PC-9 (cell line): ENCODE data around the gene MC2R. TPM values are rescaled to one million over a fixed set of nuclear protein-coding genes. Genes with fewer than 3 reads are reported as not detected.

Source experiments
- BruUV-seq: library from RNA; stranded (reverse); fragments of 400-500 nt; replicated peaks from 2 replicates; lab custom pipeline; 2021; lab: Mats Ljungman, UMichigan
- CTCF ChIA-PET: fragments of 300-600 bp; sonication (Branson Sonifier 250); formaldehyde crosslinking; loops from one replicate; lab custom pipeline; 2022; ENCODE audit warnings: antibody characterized with exemption; lab: Charles Lee
- POLR2A ChIA-PET: fragments of 300-600 bp; sonication (Branson Sonifier 250); formaldehyde crosslinking; loops from one replicate; lab custom pipeline; 2022; ENCODE audit warnings: antibody characterized with exemption; ENCODE audit not compliant: unreplicated experiment; lab: Charles Lee
- DNase-seq, 2 experiments: peaks; one replicate each; pipeline versions ENCODE4 v3.0.0 to v3.0.0-alpha.2; 2015 to 2022; ENCODE audit warnings: mixed read lengths in 1 of 2
- H2AFZ ChIP-seq: fragments of 200-600 bp; sonication (generic); 2 replicates; pipeline ENCODE4 v1.8.1; 2017; ENCODE audit warnings: antibody characterized with exemption
- H3F3A ChIP-seq: fragments of 200-600 bp; sonication (generic); 2 replicates; pipeline ENCODE4 v1.8.1; 2017; ENCODE audit warnings: antibody characterized with exemption, mild to moderate bottlenecking, low read depth; ENCODE audit not compliant: insufficient read depth
- H3K27ac ChIP-seq: fragments of 200-600 bp; sonication (generic); 2 replicates; pipeline ENCODE4 v1.6.1; 2016; ENCODE audit warnings: mixed run types
- H3K27me3 ChIP-seq: fragments of 200-600 bp; sonication (generic); 2 replicates; pipeline ENCODE4 v1.6.1; 2016; ENCODE audit warnings: low read depth, mixed run types; ENCODE audit not compliant: insufficient read depth
- H3K36me3 ChIP-seq: fragments of 200-600 bp; sonication (generic); 2 replicates; pipeline ENCODE4 v1.6.1; 2016; ENCODE audit warnings: low read depth, mixed run types
- H3K4me1 ChIP-seq: fragments of 200-600 bp; sonication (generic); replicated peaks from 2 replicates; pipeline ENCODE4 v1.6.1; 2016; ENCODE audit warnings: mixed run types; ENCODE audit not compliant: insufficient read depth
- H3K4me2 ChIP-seq: fragments of 200-600 bp; sonication (generic); 2 replicates; pipeline ENCODE4 v1.6.1; 2017; ENCODE audit warnings: mixed run types
- H3K4me3 ChIP-seq: fragments of 200-600 bp; sonication (generic); 2 replicates; pipeline ENCODE4 v1.6.1; 2016; ENCODE audit warnings: mixed run types
- H3K79me2 ChIP-seq: fragments of 200-600 bp; sonication (generic); 2 replicates; pipeline ENCODE4 v1.6.1; 2017; ENCODE audit warnings: low read depth, mixed run types
- H3K9me2 ChIP-seq: fragments of 200-600 bp; sonication (generic); 2 replicates; pipeline ENCODE4 v1.8.1; 2017; ENCODE audit warnings: mild to moderate bottlenecking; ENCODE audit not compliant: insufficient read depth
- H3K9me3 ChIP-seq: fragments of 200-600 bp; sonication (generic); 2 replicates; pipeline ENCODE4 v1.8.1; 2016; ENCODE audit warnings: low read depth; ENCODE audit not compliant: insufficient read depth
- H4K20me1 ChIP-seq: fragments of 200-600 bp; sonication (generic); 2 replicates; pipeline ENCODE4 v1.8.1; 2017; ENCODE audit not compliant: insufficient read depth
- CTCF ChIP-seq: fragments of 200-600 bp; sonication (generic); conservative IDR thresholded peaks from 2 replicates; pipeline ENCODE4 v1.6.1; 2017; ENCODE audit warnings: mixed run types, antibody characterized with exemption, mild to moderate bottlenecking, moderate library complexity
- EZH2 ChIP-seq: fragments of 200-600 bp; sonication (generic); IDR thresholded peaks from 2 replicates; pipeline ENCODE4 v1.8.0; 2017; ENCODE audit warnings: antibody characterized with exemption, low read depth
- intact Hi-C: fragments of 100-400 bp; cut with micrococcal nuclease; formaldehyde crosslinking; loops from one replicate; pipeline ENCODE4 v1.10.0; 2022; ENCODE audit not compliant: unreplicated experiment
- total RNA-seq: library from RNA; stranded (reverse); gene quantifications from 2 replicates; pipeline ENCODE4 v1.2.3, GENCODE V29; 2021

Gene MC2R
- total RNA-seq, 1 experiment from 2014 or later, result not detected

- intact Hi-C loops, result no loop called here
- BruUV-seq, result no TSS peak
- Histone ChIP-seq H4K20me1 (no peaks in the 10 kb centered on the region), H3K36me3 (no peaks in the 10 kb centered on the region), H3F3A (no peaks in the 10 kb centered on the region), H3K27ac (no peak overlapping the region), H3K4me3 (no peak overlapping the region), H3K9me3 (no peaks in the 10 kb centered on the region), H3K9me2 (no peaks in the 10 kb centered on the region), H2AFZ (no peak overlapping the region), H3K4me2 (no peak overlapping the region), H3K4me1 (no peaks in the 10 kb centered on the region), H3K27me3 (peaks cover 94% of the 10 kb centered on the region), H3K79me2 (no peaks in the 10 kb centered on the region)
- DNase-seq, result no peak
- TF ChIP-seq CTCF (no peak), EZH2 (no peak)
- ChIA-PET POLR2A (no interaction called here), CTCF (no interaction called here)
Observed at GRCh38 chr18:13914756-13915155, 580 bp downstream of the MC2R start.

- Histone ChIP-seq H4K20me1 (no peaks in the 10 kb centered on the region), H2AFZ (no peak overlapping the region), H3F3A (no peaks in the 10 kb centered on the region), H3K36me3 (no peaks in the 10 kb centered on the region), H3K4me1 (no peaks in the 10 kb centered on the region), H3K27ac (no peak overlapping the region), H3K9me2 (no peaks in the 10 kb centered on the region), H3K4me3 (no peak overlapping the region), H3K9me3 (no peaks in the 10 kb centered on the region), H3K79me2 (no peaks in the 10 kb centered on the region), H3K4me2 (no peak overlapping the region), H3K27me3 (peaks cover 88% of the 10 kb centered on the region)
- ChIA-PET CTCF (no interaction called here), POLR2A (no interaction called here)
- DNase-seq, result no peak
- no TSS peak for BruUV-seq
- intact Hi-C loops, result no loop called here
- TF ChIP-seq CTCF (no peak), EZH2 (no peak)
Observed at GRCh38 chr18:13914170-13914569, 1.2 kb downstream of the MC2R start.

- intact Hi-C loops, result no loop called here
- BruUV-seq, result no TSS peak
- POLR2A ChIA-PET, result no interaction called here
- TF ChIP-seq EZH2 (no peak), CTCF (no peak)
- no peaks in the 10 kb centered on the region for H3F3A ChIP-seq
- H3K27ac ChIP-seq, result no peak overlapping the region
- no peaks in the 10 kb centered on the region for H3K9me3 ChIP-seq
- no peaks in the 10 kb centered on the region for H3K79me2 ChIP-seq
- CTCF ChIA-PET, result no interaction called here
- H3K4me3 ChIP-seq, result no peak overlapping the region
- H3K4me1 ChIP-seq, result no peaks in the 10 kb centered on the region
- no peaks in the 10 kb centered on the region for H4K20me1 ChIP-seq
- peaks cover 78% of the 10 kb centered on the region for H3K27me3 ChIP-seq
- no peaks in the 10 kb centered on the region for H3K9me2 ChIP-seq
- no peak overlapping the region for H2AFZ ChIP-seq
- no peak overlapping the region for H3K4me2 ChIP-seq
- H3K36me3 ChIP-seq, result no peaks in the 10 kb centered on the region
- no peak for DNase-seq
Observed at GRCh38 chr18:13913205-13913604, 2.1 kb downstream of the MC2R start.
